Activated T-helper 1 cell treated with anti-CD3 and anti-CD28 coated beads, Interleukin-12 subunit alpha, Interleukin-12 subunit beta, Interleukin-2, Interleukin-4 antibody, amounts not matched to agents 30 ng/mL and 10 ng/mL and 1 ng/mL, durations not matched to agents 14 hours and 24 hours and 36 hours (primary cell): ENCODE measurements around the gene NEDD8. TPM values are rescaled to one million over a fixed set of nuclear protein-coding genes. Genes with fewer than 3 reads are reported as not detected.

Experiments
- DNase-seq: peaks from one replicate; pipeline ENCODE4 v3.0.0; 2021; ENCODE audit warnings: low spot score
- H3K27ac Mint-ChIP-seq: one replicate; pipeline ENCODE4 v1.8.0; 2021; ENCODE audit warnings: mild to moderate bottlenecking, mixed read lengths
- H3K27me3 Mint-ChIP-seq: one replicate; pipeline ENCODE4 v1.8.0; 2022; ENCODE audit warnings: mild to moderate bottlenecking, moderate library complexity, mixed read lengths; ENCODE audit not compliant: insufficient read depth
- H3K36me3 Mint-ChIP-seq: one replicate; pipeline ENCODE4 v1.8.0; 2021; ENCODE audit warnings: low read depth, mixed read lengths
- H3K4me1 Mint-ChIP-seq: one replicate; pipeline ENCODE4 v1.8.0; 2021; ENCODE audit warnings: low read depth, mixed read lengths
- H3K4me3 Mint-ChIP-seq: one replicate; pipeline ENCODE4 v1.8.0; 2021; ENCODE audit warnings: mild to moderate bottlenecking, moderate library complexity, mixed read lengths
- H3K9me3 Mint-ChIP-seq: one replicate; pipeline ENCODE4 v1.8.0; 2021; ENCODE audit warnings: mixed read lengths
- intact Hi-C: fragments of 100-400 bp; cut with micrococcal nuclease; formaldehyde crosslinking; loops from one replicate; pipeline ENCODE4 v1.15.1; 2024
- total RNA-seq: library from RNA; stranded (reverse); gene quantifications from 2 replicates; pipeline ENCODE4 v1.2.3, GENCODE V29; 2022

The NEDD8 gene
- total RNA-seq, 1 donor from 2014 or later, result 185 TPM

GRCh38 chr14:24261256-24261968 lies 29.2 kb upstream of the NEDD8 start:
- Mint-ChIP-seq H3K4me1 (no peaks in the 10 kb centered on the region), H3K36me3 (peaks cover 7% of the 10 kb centered on the region), H3K27ac (no peak overlapping the region), H3K27me3 (no peaks in the 10 kb centered on the region), H3K4me3 (no peak overlapping the region), H3K9me3 (no peaks in the 10 kb centered on the region)
- intact Hi-C loops, result no loop called here
- DNase-seq, result no peak

- no peak overlapping the region for H3K4me3 Mint-ChIP-seq
- no peaks in the 10 kb centered on the region for H3K27me3 Mint-ChIP-seq
- DNase-seq, result no peak
- peaks cover 4% of the 10 kb centered on the region for H3K36me3 Mint-ChIP-seq
- no peak overlapping the region for H3K27ac Mint-ChIP-seq
- intact Hi-C loops, result no loop called here
- H3K4me1 Mint-ChIP-seq, result no peaks in the 10 kb centered on the region
- H3K9me3 Mint-ChIP-seq, result no peaks in the 10 kb centered on the region
Measured at GRCh38 chr14:24260780-24261157, 28.6 kb upstream of the NEDD8 start.

GRCh38 chr14:24260026-24260779 lies 28.0 kb upstream of the NEDD8 start:
- intact Hi-C loops, result no loop called here
- Mint-ChIP-seq H3K4me1 (no peaks in the 10 kb centered on the region), H3K27ac (no peak overlapping the region), H3K4me3 (no peak overlapping the region), H3K9me3 (no peaks in the 10 kb centered on the region), H3K27me3 (no peaks in the 10 kb centered on the region), H3K36me3 (peaks cover 5% of the 10 kb centered on the region)
- DNase-seq, result no peak

- peaks cover 4% of the 10 kb centered on the region for H3K36me3 Mint-ChIP-seq
- H3K27me3 Mint-ChIP-seq, result no peaks in the 10 kb centered on the region
- DNase-seq, result no peak
- H3K27ac Mint-ChIP-seq, result no peak overlapping the region
- no peaks in the 10 kb centered on the region for H3K4me1 Mint-ChIP-seq
- intact Hi-C loops, result no loop called here
- no peak overlapping the region for H3K4me3 Mint-ChIP-seq
- no peaks in the 10 kb centered on the region for H3K9me3 Mint-ChIP-seq
Measured at GRCh38 chr14:24259282-24260025, 27.3 kb upstream of the NEDD8 start.

- H3K9me3 Mint-ChIP-seq, result no peaks in the 10 kb centered on the region
- no peaks in the 10 kb centered on the region for H3K4me1 Mint-ChIP-seq
- intact Hi-C loops, result no loop called here
- H3K36me3 Mint-ChIP-seq, result peaks cover 4% of the 10 kb centered on the region
- no peak for DNase-seq
- H3K27ac Mint-ChIP-seq, result no peak overlapping the region
- no peak overlapping the region for H3K4me3 Mint-ChIP-seq
- H3K27me3 Mint-ChIP-seq, result no peaks in the 10 kb centered on the region
Measured at GRCh38 chr14:24258548-24259265, 26.5 kb upstream of the NEDD8 start.

- Mint-ChIP-seq H3K4me1 (no peaks in the 10 kb centered on the region), H3K36me3 (peaks cover 4% of the 10 kb centered on the region), H3K27me3 (no peaks in the 10 kb centered on the region), H3K4me3 (no peak overlapping the region), H3K9me3 (no peaks in the 10 kb centered on the region), H3K27ac (no peak overlapping the region)
- intact Hi-C loops, result no loop called here
- no peak for DNase-seq
Measured at GRCh38 chr14:24258119-24258518, 26.0 kb upstream of the NEDD8 start.

- intact Hi-C loops, result no loop called here
- Mint-ChIP-seq H3K27me3 (no peaks in the 10 kb centered on the region), H3K36me3 (peaks cover 4% of the 10 kb centered on the region), H3K4me1 (no peaks in the 10 kb centered on the region), H3K9me3 (no peaks in the 10 kb centered on the region), H3K27ac (no peak overlapping the region), H3K4me3 (no peak overlapping the region)
- DNase-seq, result no peak
Measured at GRCh38 chr14:24256960-24257359, 24.8 kb upstream of the NEDD8 start.

- Mint-ChIP-seq H3K27me3 (no peaks in the 10 kb centered on the region), H3K9me3 (no peaks in the 10 kb centered on the region), H3K36me3 (peaks cover 4% of the 10 kb centered on the region), H3K4me3 (no peak overlapping the region), H3K4me1 (peaks cover 7% of the 10 kb centered on the region), H3K27ac (no peak overlapping the region)
- DNase-seq, result no peak
- intact Hi-C loops, result no loop called here
Measured at GRCh38 chr14:24255931-24256711, 24.0 kb upstream of the NEDD8 start.

- H3K27ac Mint-ChIP-seq, result no peak overlapping the region
- no peak overlapping the region for H3K4me3 Mint-ChIP-seq
- intact Hi-C loops, result no loop called here
- H3K4me1 Mint-ChIP-seq, result peaks cover 13% of the 10 kb centered on the region
- no peaks in the 10 kb centered on the region for H3K27me3 Mint-ChIP-seq
- H3K9me3 Mint-ChIP-seq, result no peaks in the 10 kb centered on the region
- H3K36me3 Mint-ChIP-seq, result peaks cover 5% of the 10 kb centered on the region
- no peak for DNase-seq
Measured at GRCh38 chr14:24255438-24255837, 23.3 kb upstream of the NEDD8 start.

GRCh38 chr14:24254630-24255392 lies 22.6 kb upstream of the NEDD8 start:
- no peaks in the 10 kb centered on the region for H3K27me3 Mint-ChIP-seq
- H3K27ac Mint-ChIP-seq, result no peak overlapping the region
- H3K4me3 Mint-ChIP-seq, result no peak overlapping the region
- intact Hi-C loops, result no loop called here
- DNase-seq, result no peak
- H3K36me3 Mint-ChIP-seq, result peaks cover 9% of the 10 kb centered on the region
- no peaks in the 10 kb centered on the region for H3K9me3 Mint-ChIP-seq
- H3K4me1 Mint-ChIP-seq, result peaks cover 20% of the 10 kb centered on the region

GRCh38 chr14:24253936-24254335 lies 21.8 kb upstream of the NEDD8 start:
- no peak overlapping the region for H3K4me3 Mint-ChIP-seq
- DNase-seq, result no peak
- intact Hi-C loops, result no loop called here
- peaks cover 11% of the 10 kb centered on the region for H3K36me3 Mint-ChIP-seq
- H3K9me3 Mint-ChIP-seq, result no peaks in the 10 kb centered on the region
- no peak overlapping the region for H3K27ac Mint-ChIP-seq
- H3K27me3 Mint-ChIP-seq, result no peaks in the 10 kb centered on the region
- H3K4me1 Mint-ChIP-seq, result peaks cover 26% of the 10 kb centered on the region
